SK-N-SH (cell line): ENCODE data around the gene TASP1.

Experiments
- CHD2 ChIP-seq: fragments of 150-350 bp; IDR thresholded peaks from 2 replicates; pipeline ENCODE4 v1.6.1; 2018; ENCODE audit warnings: low read length; ENCODE audit not compliant: partially characterized antibody
- EP300 ChIP-seq, 2 experiments: IDR thresholded peaks; 2 replicates each; pipeline versions ENCODE4 v1.4.0 to v1.6.1; 2012; ENCODE audit warnings: borderline replicate concordance in 1 of 2, low read depth in 1 of 2, low read length in 1 of 2
- EZH2phosphoT487 ChIP-seq: fragments of 200-600 bp; sonication (generic); IDR thresholded peaks from 2 replicates; pipeline ENCODE4 v1.6.1; 2017; ENCODE audit warnings: low read depth, mixed run types, mild to moderate bottlenecking, antibody characterized with exemption, moderate library complexity, borderline replicate concordance
- POLR2AphosphoS5 ChIP-seq: IDR thresholded peaks from 2 replicates; pipeline ENCODE4 v1.6.1; 2012; ENCODE audit warnings: low read depth, low read length
- RAD21 ChIP-seq: IDR thresholded peaks from 2 replicates; pipeline ENCODE4 v1.6.1; 2012; ENCODE audit warnings: mild to moderate bottlenecking, low read length
- RXRA ChIP-seq: IDR thresholded peaks from 2 replicates; pipeline ENCODE4 v1.4.0; 2012; ENCODE audit warnings: low read depth, mild to moderate bottlenecking, borderline replicate concordance
- TAF1 ChIP-seq: IDR thresholded peaks from 2 replicates; pipeline ENCODE4 v1.6.1; 2012; ENCODE audit warnings: low read depth, mild to moderate bottlenecking, low read length, moderate library complexity, borderline replicate concordance
- TEAD4 ChIP-seq: IDR thresholded peaks from 2 replicates; pipeline ENCODE4 v1.4.0; 2012; ENCODE audit warnings: mild to moderate bottlenecking, borderline replicate concordance; ENCODE audit not compliant: insufficient read depth
- YY1 ChIP-seq: IDR thresholded peaks from 2 replicates; pipeline ENCODE4 v1.4.0; 2012; ENCODE audit warnings: low read depth, mild to moderate bottlenecking
- TF ChIP-seq, protein P1 (sequence below): fragments of 200-600 bp; sonication (generic); IDR thresholded peaks from 2 replicates; pipeline ENCODE4 v1.6.1; 2017; ENCODE audit warnings: antibody characterized with exemption, mild to moderate bottlenecking, moderate library complexity
- TF ChIP-seq, protein P2 (sequence below): IDR thresholded peaks from 2 replicates; pipeline ENCODE4 v1.4.0; 2012; ENCODE audit warnings: low read depth
- TF ChIP-seq, protein P3 (sequence below): fragments of 150-350 bp; IDR thresholded peaks from 2 replicates; pipeline ENCODE4 v1.6.1; 2016; ENCODE audit warnings: mild to moderate bottlenecking, low read depth, low read length
- TF ChIP-seq, protein P4 (sequence below): IDR thresholded peaks from 2 replicates; pipeline ENCODE4 v1.4.0; 2012; ENCODE audit warnings: low read depth, borderline replicate concordance

DNA sequence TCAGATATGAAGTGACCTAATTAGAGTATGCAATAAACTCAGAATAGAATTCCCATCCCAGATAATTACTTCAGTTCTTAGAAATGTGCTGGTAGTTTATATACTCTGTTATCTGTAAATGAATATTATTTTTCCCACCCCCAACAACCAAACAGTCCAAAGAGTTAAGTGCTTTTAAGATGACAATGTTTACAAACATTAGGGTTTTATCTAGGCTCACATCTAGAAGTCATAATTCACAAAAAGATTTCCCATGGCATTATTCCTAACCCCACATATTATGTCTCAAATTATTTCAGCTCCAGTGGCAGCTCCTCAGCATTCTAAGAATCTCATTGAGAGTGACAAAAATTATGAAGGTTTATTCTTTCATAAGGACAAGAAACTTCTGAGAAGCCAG lies 120.9 kb downstream of the TASP1 start:
- TF ChIP-seq CHD2 = no peak
- TF ChIP-seq, protein P1, sequence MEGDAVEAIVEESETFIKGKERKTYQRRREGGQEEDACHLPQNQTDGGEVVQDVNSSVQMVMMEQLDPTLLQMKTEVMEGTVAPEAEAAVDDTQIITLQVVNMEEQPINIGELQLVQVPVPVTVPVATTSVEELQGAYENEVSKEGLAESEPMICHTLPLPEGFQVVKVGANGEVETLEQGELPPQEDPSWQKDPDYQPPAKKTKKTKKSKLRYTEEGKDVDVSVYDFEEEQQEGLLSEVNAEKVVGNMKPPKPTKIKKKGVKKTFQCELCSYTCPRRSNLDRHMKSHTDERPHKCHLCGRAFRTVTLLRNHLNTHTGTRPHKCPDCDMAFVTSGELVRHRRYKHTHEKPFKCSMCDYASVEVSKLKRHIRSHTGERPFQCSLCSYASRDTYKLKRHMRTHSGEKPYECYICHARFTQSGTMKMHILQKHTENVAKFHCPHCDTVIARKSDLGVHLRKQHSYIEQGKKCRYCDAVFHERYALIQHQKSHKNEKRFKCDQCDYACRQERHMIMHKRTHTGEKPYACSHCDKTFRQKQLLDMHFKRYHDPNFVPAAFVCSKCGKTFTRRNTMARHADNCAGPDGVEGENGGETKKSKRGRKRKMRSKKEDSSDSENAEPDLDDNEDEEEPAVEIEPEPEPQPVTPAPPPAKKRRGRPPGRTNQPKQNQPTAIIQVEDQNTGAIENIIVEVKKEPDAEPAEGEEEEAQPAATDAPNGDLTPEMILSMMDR = no peak
- TF ChIP-seq EP300 (IDR thresholded peaks at IDR 0.05; ENCODE audit: borderline replicate concordance in 1 of 2, low read depth in 1 of 2, low read length in 1 of 2) = no peak
- TF ChIP-seq, protein P2, sequence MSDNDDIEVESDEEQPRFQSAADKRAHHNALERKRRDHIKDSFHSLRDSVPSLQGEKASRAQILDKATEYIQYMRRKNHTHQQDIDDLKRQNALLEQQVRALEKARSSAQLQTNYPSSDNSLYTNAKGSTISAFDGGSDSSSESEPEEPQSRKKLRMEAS = no peak
- TF ChIP-seq RAD21 = no peak
- TF ChIP-seq RXRA = no peak
- TF ChIP-seq EZH2phosphoT487 = no peak
- TF ChIP-seq TEAD4 = no peak
- TF ChIP-seq POLR2AphosphoS5 = no peak
- TF ChIP-seq YY1 = no peak
- TF ChIP-seq, protein P3, sequence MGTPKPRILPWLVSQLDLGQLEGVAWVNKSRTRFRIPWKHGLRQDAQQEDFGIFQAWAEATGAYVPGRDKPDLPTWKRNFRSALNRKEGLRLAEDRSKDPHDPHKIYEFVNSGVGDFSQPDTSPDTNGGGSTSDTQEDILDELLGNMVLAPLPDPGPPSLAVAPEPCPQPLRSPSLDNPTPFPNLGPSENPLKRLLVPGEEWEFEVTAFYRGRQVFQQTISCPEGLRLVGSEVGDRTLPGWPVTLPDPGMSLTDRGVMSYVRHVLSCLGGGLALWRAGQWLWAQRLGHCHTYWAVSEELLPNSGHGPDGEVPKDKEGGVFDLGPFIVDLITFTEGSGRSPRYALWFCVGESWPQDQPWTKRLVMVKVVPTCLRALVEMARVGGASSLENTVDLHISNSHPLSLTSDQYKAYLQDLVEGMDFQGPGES = no peak
- TF ChIP-seq, protein P4, sequence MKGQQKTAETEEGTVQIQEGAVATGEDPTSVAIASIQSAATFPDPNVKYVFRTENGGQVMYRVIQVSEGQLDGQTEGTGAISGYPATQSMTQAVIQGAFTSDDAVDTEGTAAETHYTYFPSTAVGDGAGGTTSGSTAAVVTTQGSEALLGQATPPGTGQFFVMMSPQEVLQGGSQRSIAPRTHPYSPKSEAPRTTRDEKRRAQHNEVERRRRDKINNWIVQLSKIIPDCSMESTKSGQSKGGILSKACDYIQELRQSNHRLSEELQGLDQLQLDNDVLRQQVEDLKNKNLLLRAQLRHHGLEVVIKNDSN = no peak
- no peak for TF ChIP-seq TAF1
